DND-41 (cell line): ENCODE data around the gene CCDC183.

ENCODE experiments used
- ATAC-seq: fragments of 200-7000 bp; cut with Tn5 transposase; 3 replicates; pipeline ENCODE4 v1.9.1; 2021; ENCODE audit warnings: low read depth; ENCODE audit not compliant: insufficient read depth
- DNase-seq: peaks from one replicate; pipeline ENCODE4 v3.0.0-alpha.2; 2020
- H2AFZ ChIP-seq: 2 replicates; pipeline ENCODE4 v1.6.0; 2012; ENCODE audit warnings: low read depth, low read length
- H3K27ac ChIP-seq: 2 replicates; pipeline ENCODE4 v1.5.1; 2012; ENCODE audit warnings: low read length, inconsistent platforms
- H3K27me3 ChIP-seq: fragments of 200-600 bp; sonication (generic); 2 replicates; pipeline ENCODE4 v1.6.0; 2012; ENCODE audit warnings: low read length, mild to moderate bottlenecking, inconsistent platforms; ENCODE audit not compliant: insufficient read depth, poor library complexity
- H3K36me3 ChIP-seq: 2 replicates; pipeline ENCODE4 v1.5.1; 2012; ENCODE audit warnings: low read length, inconsistent platforms; ENCODE audit not compliant: insufficient read depth
- H3K4me1 ChIP-seq: 2 replicates; pipeline ENCODE4 v1.5.1; 2012; ENCODE audit warnings: mild to moderate bottlenecking, low read length; ENCODE audit not compliant: insufficient read depth
- H3K4me2 ChIP-seq: 2 replicates; pipeline ENCODE4 v1.6.0; 2012; ENCODE audit warnings: mild to moderate bottlenecking, moderate library complexity, low read length, inconsistent platforms; ENCODE audit not compliant: insufficient read depth
- H3K4me3 ChIP-seq, 2 experiments: fragments of 200-600 bp in 1 of 2; shearing (Covaris generic) in 1 of 2; 2 replicates each; pipeline ENCODE4 v1.5.1; 2012 to 2016; ENCODE audit warnings: inconsistent platforms in 2 of 2, low read length in 2 of 2, mild to moderate bottlenecking in 2 of 2, low read depth in 1 of 2, moderate library complexity in 1 of 2
- H3K79me2 ChIP-seq: 2 replicates; pipeline ENCODE4 v1.6.0; 2012; ENCODE audit warnings: low read length, inconsistent platforms; ENCODE audit not compliant: insufficient read depth
- H3K9ac ChIP-seq: 2 replicates; pipeline ENCODE4 v1.6.0; 2012; ENCODE audit warnings: low read depth, mild to moderate bottlenecking, inconsistent platforms, low read length, moderate library complexity
- H3K9me3 ChIP-seq: 2 replicates; pipeline ENCODE4 v1.5.1; 2012; ENCODE audit warnings: low read length, moderate library complexity, mild to moderate bottlenecking, inconsistent platforms; ENCODE audit not compliant: insufficient read depth, severe bottlenecking
- H4K20me1 ChIP-seq: 2 replicates; pipeline ENCODE4 v1.6.0; 2012; ENCODE audit warnings: low read length; ENCODE audit not compliant: insufficient read depth
- EZH2 ChIP-seq: IDR thresholded peaks from 3 replicates; pipeline ENCODE4 v1.6.1; 2012; ENCODE audit warnings: borderline replicate concordance, low read depth, mild to moderate bottlenecking, moderate library complexity, low read length, inconsistent platforms; ENCODE audit not compliant: severe bottlenecking
- TF ChIP-seq, protein P1 (sequence below): IDR thresholded peaks from 2 replicates; pipeline ENCODE4 v1.5.1; 2012; ENCODE audit warnings: borderline replicate concordance, low read length, moderate library complexity, mild to moderate bottlenecking; ENCODE audit not compliant: poor library complexity, severe bottlenecking; ENCODE audit errors: extremely low read depth

Gene CCDC183

DNA sequence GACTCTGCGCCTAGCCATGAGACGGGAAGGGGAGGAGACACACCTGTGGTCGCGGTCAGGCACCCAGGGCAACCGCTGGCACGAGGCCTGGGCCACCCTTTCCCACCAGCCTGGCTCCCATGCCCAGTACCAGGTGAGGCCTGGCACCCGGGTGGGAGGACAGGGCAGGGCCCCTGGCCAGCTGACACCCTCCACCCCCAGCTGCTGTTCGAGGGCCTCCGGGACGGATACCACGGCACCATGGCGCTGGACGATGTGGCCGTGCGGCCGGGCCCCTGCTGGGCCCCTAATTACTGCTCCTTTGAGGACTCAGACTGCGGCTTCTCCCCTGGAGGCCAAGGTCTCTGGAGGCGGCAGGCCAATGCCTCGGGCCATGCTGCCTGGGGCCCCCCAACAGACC lies 61.0 kb downstream of the CCDC183 start:
- TF ChIP-seq, protein P1, sequence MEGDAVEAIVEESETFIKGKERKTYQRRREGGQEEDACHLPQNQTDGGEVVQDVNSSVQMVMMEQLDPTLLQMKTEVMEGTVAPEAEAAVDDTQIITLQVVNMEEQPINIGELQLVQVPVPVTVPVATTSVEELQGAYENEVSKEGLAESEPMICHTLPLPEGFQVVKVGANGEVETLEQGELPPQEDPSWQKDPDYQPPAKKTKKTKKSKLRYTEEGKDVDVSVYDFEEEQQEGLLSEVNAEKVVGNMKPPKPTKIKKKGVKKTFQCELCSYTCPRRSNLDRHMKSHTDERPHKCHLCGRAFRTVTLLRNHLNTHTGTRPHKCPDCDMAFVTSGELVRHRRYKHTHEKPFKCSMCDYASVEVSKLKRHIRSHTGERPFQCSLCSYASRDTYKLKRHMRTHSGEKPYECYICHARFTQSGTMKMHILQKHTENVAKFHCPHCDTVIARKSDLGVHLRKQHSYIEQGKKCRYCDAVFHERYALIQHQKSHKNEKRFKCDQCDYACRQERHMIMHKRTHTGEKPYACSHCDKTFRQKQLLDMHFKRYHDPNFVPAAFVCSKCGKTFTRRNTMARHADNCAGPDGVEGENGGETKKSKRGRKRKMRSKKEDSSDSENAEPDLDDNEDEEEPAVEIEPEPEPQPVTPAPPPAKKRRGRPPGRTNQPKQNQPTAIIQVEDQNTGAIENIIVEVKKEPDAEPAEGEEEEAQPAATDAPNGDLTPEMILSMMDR: no peak
- no peak for TF ChIP-seq EZH2
- ATAC-seq: no peak
- Histone ChIP-seq H3K27ac (no peak overlapping the region), H2AFZ (no peak overlapping the region), H3K79me2 (no peaks in the 10 kb centered on the region), H3K9ac (no peak overlapping the region), H3K4me2 (no peak overlapping the region), H3K4me1 (no peaks in the 10 kb centered on the region), H3K9me3 (no peaks in the 10 kb centered on the region), H3K4me3 (no peak overlapping the region), H3K36me3 (peaks cover 18% of the 10 kb centered on the region), H3K27me3 (no peaks in the 10 kb centered on the region), H4K20me1 (peaks cover 11% of the 10 kb centered on the region)
- DNase-seq: no peak
